ENCODE results near the gene MRRF.

DNA sequence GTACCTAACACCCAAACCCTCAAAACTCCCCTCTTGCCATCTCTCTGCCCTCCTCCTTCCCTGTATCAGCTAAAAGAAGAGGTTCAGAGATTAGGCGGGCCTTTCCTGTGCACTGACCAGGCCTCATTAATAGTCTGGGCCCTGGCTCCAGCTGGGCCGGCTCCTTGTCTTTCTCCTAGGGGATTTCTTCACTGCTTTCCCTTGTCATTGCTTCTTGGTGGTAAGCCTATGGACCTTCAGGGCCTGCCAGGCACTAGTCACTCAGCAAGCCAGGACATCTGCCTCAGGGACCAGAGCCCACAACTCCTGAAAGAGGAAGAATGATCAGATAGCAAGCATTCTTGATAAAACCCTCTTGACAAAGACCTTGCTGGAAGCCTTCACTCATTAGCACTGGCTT lies 50.9 kb downstream of the MRRF start:
- TF ChIP-seq POLR2AphosphoS5 (IDR thresholded peaks at IDR 0.05; ENCODE audit: low read depth, low read length), result no peak
- TF ChIP-seq, protein P1, sequence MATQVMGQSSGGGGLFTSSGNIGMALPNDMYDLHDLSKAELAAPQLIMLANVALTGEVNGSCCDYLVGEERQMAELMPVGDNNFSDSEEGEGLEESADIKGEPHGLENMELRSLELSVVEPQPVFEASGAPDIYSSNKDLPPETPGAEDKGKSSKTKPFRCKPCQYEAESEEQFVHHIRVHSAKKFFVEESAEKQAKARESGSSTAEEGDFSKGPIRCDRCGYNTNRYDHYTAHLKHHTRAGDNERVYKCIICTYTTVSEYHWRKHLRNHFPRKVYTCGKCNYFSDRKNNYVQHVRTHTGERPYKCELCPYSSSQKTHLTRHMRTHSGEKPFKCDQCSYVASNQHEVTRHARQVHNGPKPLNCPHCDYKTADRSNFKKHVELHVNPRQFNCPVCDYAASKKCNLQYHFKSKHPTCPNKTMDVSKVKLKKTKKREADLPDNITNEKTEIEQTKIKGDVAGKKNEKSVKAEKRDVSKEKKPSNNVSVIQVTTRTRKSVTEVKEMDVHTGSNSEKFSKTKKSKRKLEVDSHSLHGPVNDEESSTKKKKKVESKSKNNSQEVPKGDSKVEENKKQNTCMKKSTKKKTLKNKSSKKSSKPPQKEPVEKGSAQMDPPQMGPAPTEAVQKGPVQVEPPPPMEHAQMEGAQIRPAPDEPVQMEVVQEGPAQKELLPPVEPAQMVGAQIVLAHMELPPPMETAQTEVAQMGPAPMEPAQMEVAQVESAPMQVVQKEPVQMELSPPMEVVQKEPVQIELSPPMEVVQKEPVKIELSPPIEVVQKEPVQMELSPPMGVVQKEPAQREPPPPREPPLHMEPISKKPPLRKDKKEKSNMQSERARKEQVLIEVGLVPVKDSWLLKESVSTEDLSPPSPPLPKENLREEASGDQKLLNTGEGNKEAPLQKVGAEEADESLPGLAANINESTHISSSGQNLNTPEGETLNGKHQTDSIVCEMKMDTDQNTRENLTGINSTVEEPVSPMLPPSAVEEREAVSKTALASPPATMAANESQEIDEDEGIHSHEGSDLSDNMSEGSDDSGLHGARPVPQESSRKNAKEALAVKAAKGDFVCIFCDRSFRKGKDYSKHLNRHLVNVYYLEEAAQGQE (IDR thresholded peaks at IDR 0.05; ENCODE audit: insufficient read depth in 1 of 2, low read depth in 2 of 2, low read length in 2 of 2), result no peak
- no peak for TF ChIP-seq SIN3A (IDR thresholded peaks at IDR 0.05; ENCODE audit: borderline replicate concordance, insufficient read depth, low read length)
